HepG2 (cell line): ENCODE measurements around the gene NUP155.

Experiments
- CBFB ChIP-seq: sonication (generic); formaldehyde crosslinking; IDR thresholded peaks from 2 replicates; pipeline ENCODE4 v1.4.0; 2020; ENCODE audit warnings: missing genetic modification reagents
- CBX5 ChIP-seq: sonication (generic); formaldehyde crosslinking; IDR thresholded peaks from 2 replicates; pipeline ENCODE4 v1.4.0; 2020; ENCODE audit warnings: missing genetic modification reagents, borderline replicate concordance
- HDAC6 ChIP-seq: fragments of 200-600 bp; sonication (generic); IDR thresholded peaks from 2 replicates; pipeline ENCODE4 v1.7.0; 2017; ENCODE audit warnings: mild to moderate bottlenecking, antibody characterized with exemption, low read length, low read depth
- PRMT3 ChIP-seq: sonication (generic); formaldehyde crosslinking; IDR thresholded peaks from 2 replicates; pipeline ENCODE4 v1.8.1; 2022; ENCODE audit warnings: low read depth, mild to moderate bottlenecking, moderate library complexity, missing genetic modification reagents, borderline replicate concordance
- RFX3 ChIP-seq: IDR thresholded peaks from 2 replicates; pipeline ENCODE4 v1.6.1; 2016; ENCODE audit warnings: missing biosample characterization, missing genetic modification reagents
- TF ChIP-seq, protein P1 (sequence below): sonication (generic); formaldehyde crosslinking; IDR thresholded peaks from 2 replicates; pipeline ENCODE4 v1.4.0; 2020; ENCODE audit warnings: low read depth, mild to moderate bottlenecking, missing genetic modification reagents
- TF ChIP-seq, protein P2 (sequence below): sonication (generic); formaldehyde crosslinking; IDR thresholded peaks from 2 replicates; pipeline ENCODE4 v1.4.0; 2020; ENCODE audit warnings: missing genetic modification reagents, borderline replicate concordance
- TF ChIP-seq, protein P3 (sequence below): sonication (generic); formaldehyde crosslinking; IDR thresholded peaks from 2 replicates; pipeline ENCODE4 v1.5.0; 2020; ENCODE audit warnings: mild to moderate bottlenecking, missing genetic modification reagents, moderate library complexity
- TF ChIP-seq, protein P4 (sequence below), 2 experiments: fragments of 450-650 bp in 1 of 2; sonication (generic) in 1 of 2; formaldehyde crosslinking in 1 of 2; IDR thresholded peaks; 2 replicates each; pipeline versions ENCODE4 v1.6.1 to v1.8.0; 2016 to 2022; ENCODE audit warnings: antibody characterized with exemption in 1 of 2, mild to moderate bottlenecking in 1 of 2, missing genetic modification reagents in 1 of 2
- TF ChIP-seq, protein P5 (sequence below), 2 experiments: sonication (generic) in 1 of 2; formaldehyde crosslinking in 1 of 2; IDR thresholded peaks; 2 replicates each; pipeline versions ENCODE4 v1.4.0 to v1.6.1; 2016 to 2020; ENCODE audit warnings: borderline replicate concordance in 1 of 2, low read depth in 1 of 2, mild to moderate bottlenecking in 1 of 2, missing genetic modification reagents in 1 of 2

DNA sequence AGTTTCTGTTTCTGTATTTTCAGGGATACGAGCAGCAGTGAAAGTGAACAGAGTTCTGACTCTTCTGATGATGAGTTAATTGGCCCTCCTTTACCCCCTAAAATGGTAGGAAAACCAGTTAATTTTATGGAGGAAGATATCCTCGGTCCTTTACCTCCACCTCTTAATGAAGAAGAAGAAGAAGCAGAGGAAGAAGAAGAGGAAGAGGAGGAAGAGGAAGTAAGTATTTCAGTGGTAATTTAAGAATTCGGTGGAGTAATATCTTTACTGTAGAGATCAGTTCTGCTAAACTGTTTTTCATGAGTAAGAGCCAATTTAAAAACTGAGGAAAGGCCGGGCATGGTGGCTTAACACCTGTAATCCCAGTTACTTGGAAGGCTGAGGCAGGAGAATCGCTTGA lies 25.4 kb upstream of the NUP155 start:
- TF ChIP-seq, protein P1, sequence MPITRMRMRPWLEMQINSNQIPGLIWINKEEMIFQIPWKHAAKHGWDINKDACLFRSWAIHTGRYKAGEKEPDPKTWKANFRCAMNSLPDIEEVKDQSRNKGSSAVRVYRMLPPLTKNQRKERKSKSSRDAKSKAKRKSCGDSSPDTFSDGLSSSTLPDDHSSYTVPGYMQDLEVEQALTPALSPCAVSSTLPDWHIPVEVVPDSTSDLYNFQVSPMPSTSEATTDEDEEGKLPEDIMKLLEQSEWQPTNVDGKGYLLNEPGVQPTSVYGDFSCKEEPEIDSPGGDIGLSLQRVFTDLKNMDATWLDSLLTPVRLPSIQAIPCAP (CRISPR knock-in tag), result no peak
- TF ChIP-seq RFX3 (no peak), CBFB (CRISPR knock-in tag) (no peak), PRMT3 (CRISPR knock-in tag) (no peak), HDAC6 (no peak), CBX5 (CRISPR knock-in tag) (no peak)
- TF ChIP-seq, protein P2, sequence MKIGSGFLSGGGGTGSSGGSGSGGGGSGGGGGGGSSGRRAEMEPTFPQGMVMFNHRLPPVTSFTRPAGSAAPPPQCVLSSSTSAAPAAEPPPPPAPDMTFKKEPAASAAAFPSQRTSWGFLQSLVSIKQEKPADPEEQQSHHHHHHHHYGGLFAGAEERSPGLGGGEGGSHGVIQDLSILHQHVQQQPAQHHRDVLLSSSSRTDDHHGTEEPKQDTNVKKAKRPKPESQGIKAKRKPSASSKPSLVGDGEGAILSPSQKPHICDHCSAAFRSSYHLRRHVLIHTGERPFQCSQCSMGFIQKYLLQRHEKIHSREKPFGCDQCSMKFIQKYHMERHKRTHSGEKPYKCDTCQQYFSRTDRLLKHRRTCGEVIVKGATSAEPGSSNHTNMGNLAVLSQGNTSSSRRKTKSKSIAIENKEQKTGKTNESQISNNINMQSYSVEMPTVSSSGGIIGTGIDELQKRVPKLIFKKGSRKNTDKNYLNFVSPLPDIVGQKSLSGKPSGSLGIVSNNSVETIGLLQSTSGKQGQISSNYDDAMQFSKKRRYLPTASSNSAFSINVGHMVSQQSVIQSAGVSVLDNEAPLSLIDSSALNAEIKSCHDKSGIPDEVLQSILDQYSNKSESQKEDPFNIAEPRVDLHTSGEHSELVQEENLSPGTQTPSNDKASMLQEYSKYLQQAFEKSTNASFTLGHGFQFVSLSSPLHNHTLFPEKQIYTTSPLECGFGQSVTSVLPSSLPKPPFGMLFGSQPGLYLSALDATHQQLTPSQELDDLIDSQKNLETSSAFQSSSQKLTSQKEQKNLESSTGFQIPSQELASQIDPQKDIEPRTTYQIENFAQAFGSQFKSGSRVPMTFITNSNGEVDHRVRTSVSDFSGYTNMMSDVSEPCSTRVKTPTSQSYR (CRISPR knock-in tag), result no peak
- TF ChIP-seq, protein P3, sequence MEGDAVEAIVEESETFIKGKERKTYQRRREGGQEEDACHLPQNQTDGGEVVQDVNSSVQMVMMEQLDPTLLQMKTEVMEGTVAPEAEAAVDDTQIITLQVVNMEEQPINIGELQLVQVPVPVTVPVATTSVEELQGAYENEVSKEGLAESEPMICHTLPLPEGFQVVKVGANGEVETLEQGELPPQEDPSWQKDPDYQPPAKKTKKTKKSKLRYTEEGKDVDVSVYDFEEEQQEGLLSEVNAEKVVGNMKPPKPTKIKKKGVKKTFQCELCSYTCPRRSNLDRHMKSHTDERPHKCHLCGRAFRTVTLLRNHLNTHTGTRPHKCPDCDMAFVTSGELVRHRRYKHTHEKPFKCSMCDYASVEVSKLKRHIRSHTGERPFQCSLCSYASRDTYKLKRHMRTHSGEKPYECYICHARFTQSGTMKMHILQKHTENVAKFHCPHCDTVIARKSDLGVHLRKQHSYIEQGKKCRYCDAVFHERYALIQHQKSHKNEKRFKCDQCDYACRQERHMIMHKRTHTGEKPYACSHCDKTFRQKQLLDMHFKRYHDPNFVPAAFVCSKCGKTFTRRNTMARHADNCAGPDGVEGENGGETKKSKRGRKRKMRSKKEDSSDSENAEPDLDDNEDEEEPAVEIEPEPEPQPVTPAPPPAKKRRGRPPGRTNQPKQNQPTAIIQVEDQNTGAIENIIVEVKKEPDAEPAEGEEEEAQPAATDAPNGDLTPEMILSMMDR (CRISPR knock-in tag), result no peak
- TF ChIP-seq, protein P4, sequence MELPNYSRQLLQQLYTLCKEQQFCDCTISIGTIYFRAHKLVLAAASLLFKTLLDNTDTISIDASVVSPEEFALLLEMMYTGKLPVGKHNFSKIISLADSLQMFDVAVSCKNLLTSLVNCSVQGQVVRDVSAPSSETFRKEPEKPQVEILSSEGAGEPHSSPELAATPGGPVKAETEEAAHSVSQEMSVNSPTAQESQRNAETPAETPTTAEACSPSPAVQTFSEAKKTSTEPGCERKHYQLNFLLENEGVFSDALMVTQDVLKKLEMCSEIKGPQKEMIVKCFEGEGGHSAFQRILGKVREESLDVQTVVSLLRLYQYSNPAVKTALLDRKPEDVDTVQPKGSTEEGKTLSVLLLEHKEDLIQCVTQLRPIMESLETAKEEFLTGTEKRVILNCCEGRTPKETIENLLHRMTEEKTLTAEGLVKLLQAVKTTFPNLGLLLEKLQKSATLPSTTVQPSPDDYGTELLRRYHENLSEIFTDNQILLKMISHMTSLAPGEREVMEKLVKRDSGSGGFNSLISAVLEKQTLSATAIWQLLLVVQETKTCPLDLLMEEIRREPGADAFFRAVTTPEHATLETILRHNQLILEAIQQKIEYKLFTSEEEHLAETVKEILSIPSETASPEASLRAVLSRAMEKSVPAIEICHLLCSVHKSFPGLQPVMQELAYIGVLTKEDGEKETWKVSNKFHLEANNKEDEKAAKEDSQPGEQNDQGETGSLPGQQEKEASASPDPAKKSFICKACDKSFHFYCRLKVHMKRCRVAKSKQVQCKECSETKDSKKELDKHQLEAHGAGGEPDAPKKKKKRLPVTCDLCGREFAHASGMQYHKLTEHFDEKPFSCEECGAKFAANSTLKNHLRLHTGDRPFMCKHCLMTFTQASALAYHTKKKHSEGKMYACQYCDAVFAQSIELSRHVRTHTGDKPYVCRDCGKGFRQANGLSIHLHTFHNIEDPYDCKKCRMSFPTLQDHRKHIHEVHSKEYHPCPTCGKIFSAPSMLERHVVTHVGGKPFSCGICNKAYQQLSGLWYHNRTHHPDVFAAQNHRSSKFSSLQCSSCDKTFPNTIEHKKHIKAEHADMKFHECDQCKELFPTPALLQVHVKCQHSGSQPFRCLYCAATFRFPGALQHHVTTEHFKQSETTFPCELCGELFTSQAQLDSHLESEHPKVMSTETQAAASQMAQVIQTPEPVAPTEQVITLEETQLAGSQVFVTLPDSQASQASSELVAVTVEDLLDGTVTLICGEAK (IDR thresholded peaks at IDR 0.05), result no peak
- TF ChIP-seq, protein P4 (CRISPR knock-in tag; IDR thresholded peaks at IDR 0.05), result no peak
- TF ChIP-seq, protein P5, sequence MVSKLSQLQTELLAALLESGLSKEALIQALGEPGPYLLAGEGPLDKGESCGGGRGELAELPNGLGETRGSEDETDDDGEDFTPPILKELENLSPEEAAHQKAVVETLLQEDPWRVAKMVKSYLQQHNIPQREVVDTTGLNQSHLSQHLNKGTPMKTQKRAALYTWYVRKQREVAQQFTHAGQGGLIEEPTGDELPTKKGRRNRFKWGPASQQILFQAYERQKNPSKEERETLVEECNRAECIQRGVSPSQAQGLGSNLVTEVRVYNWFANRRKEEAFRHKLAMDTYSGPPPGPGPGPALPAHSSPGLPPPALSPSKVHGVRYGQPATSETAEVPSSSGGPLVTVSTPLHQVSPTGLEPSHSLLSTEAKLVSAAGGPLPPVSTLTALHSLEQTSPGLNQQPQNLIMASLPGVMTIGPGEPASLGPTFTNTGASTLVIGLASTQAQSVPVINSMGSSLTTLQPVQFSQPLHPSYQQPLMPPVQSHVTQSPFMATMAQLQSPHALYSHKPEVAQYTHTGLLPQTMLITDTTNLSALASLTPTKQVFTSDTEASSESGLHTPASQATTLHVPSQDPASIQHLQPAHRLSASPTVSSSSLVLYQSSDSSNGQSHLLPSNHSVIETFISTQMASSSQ (IDR thresholded peaks at IDR 0.05; ENCODE audit: low read depth), result no peak
- TF ChIP-seq, protein P5 (CRISPR knock-in tag; IDR thresholded peaks at IDR 0.05; ENCODE audit: borderline replicate concordance), result no peak
